Measurements from ENCODE around the gene PROZ.

The PROZ gene

GRCh38 chr13:113120300-113121182 is 37.9 kb upstream of the PROZ start:
- DNase-seq = peak; percentile 14

DNA sequence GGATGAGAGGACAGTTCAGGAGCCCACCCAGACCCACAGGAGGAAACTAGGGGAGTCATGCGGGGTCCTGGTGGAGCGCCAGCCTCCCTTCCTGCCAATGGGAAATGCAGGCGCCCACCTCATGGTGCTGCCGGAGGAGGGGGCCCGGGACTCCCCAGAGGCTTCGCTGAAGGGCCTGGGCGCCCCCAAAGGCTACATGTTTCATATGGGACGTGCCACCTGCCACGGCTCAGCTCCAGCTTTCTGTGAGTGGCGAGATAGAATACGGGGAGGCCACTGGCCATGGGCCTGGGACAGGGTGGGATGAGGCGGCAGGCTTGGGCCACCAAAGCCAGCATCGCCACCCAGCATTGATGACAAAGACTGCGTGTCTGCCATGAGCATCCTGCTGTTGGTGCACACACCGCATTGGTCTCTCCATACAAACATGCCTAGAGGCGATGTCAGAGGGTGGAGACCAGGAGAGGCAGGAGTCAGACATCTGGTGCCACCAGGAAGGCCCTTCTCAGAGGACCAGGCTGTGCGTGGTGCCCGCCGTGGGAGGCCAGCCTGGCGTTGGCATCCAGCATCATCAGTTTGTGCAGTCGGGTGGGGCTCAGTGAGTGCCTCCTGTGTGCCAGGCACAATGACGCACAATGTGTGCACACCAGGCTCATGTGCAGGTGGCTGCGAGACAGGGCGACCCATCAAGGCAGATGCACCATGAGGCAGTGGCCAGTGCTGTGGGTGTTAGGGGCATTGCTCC is 37.1 kb upstream of the PROZ start:
- peak; percentile 15 for DNase-seq

DNA sequence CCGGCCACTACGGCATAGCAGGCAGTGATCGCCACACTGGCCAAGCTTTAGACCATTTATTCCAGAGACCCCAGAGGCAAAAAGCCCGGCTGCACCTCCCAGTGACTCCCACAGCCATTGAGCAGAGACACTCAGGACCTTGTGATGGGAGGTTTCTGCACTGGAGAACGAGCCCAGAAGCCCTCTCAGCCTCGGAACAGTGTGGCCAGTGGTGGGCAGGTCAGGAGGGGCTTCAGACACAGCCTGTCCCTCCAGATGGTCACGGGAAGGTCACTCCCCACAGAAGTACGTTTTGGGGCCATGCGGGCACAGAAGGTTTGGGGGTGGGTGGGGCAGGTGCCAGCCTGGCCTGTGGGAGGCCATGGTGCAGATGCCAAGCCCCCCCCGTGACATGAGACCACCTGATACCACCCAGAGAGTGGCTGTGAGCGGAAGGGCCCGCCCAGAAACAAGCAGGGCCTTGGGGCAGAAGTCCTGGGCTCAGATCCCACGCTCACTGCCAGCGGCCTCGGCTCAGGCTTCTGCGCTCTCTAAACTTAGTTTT is 36.4 kb upstream of the PROZ start:
- peak; percentile 11 for DNase-seq

GRCh38 chr13:113122550-113123225 is 35.8 kb upstream of the PROZ start, which contains the start of gene F10:
Gene F10 (plus strand): TSS chr13:113122799. CDS start chr13:113122856, 57 bp downstream.
- DNase-seq = peak; percentile 23

DNA sequence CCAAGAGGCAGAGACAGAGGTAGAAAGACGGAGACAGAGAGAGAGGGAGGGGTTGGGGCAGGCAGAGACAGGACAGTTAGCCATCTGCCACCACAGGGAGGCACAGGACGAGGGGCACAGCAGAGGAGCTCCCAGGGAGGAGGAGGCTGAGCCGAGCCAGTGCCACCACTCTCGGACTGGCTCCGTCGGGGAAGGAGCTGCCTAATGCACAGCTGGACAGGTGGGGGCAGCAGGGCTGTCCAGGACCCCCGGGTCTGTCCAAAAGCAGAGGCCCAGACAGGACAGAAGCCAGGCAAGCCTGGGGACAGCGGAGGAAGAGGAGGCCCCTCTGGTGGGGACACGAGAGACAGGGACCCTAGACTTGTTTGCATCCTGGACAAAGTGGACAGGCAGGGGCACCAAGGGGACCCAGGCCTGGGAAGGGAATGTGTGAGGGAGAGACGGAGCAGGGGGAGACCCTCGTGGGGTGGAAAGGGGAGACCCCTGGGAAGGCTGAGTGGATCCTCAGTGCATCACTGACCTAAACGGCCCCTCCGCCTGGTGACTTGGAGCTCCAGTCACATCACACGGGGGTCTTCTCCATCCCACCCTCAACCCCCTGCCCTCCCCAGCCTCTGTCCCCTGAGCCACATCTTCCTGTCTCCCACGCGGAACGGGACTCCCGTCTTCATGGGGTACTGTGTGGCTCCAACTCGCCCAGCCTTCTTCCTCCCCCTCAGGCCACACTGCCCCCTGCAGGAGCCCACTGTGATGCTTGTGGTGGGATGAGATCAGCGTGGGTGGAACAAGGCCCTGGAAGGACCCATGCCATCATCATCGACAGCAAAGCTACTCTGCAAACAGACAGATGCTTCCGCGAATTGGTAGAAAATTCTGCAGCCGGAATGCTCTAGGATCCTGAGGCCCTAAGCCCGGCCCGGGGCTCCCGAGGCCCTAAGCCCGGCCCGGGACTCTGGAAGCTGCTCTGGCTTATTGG is 34.9 kb upstream of the PROZ start:
- DNase-seq = peak; percentile 26

DNA sequence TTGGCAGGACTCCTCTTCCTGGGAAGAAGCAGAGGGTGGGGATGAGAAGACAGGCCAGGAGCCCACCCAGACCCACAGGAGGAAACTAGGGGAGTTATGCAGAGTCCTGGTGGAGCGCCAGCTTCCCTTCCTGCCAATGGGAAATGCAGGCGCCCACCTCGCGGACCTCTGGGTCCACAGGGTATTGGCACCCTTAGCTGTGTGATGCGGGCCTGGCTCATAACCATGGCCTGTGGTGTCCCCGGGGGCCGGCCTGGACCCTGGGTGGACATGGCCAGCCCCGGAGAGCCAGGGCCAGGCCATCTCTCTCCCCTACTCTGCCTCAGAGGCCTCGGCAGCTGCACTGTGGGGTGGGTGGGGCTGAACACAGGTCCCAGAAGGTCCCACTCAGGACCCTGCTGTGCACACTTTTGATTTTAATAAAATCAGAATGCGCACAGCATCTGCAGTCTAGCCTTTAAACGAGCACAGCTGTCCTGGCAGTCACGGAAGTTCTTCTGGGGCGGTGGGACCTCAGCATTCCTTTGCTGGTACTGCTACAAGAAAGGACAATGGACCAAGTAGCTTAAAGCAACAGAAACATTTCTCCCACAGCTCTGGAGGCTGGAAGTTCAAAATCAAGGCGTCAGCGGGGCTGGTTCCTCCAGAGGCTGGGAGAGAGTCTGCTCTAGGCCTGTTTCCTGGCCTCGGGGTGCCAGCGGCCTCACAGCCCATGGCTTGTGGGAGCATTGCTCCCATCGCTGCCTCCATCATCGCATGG is 34.1 kb upstream of the PROZ start:
- peak; percentile 17 for DNase-seq

GRCh38 chr13:113125506-113126264 is 32.8 kb upstream of the PROZ start:
- DNase-seq = peak; percentile 20

DNA sequence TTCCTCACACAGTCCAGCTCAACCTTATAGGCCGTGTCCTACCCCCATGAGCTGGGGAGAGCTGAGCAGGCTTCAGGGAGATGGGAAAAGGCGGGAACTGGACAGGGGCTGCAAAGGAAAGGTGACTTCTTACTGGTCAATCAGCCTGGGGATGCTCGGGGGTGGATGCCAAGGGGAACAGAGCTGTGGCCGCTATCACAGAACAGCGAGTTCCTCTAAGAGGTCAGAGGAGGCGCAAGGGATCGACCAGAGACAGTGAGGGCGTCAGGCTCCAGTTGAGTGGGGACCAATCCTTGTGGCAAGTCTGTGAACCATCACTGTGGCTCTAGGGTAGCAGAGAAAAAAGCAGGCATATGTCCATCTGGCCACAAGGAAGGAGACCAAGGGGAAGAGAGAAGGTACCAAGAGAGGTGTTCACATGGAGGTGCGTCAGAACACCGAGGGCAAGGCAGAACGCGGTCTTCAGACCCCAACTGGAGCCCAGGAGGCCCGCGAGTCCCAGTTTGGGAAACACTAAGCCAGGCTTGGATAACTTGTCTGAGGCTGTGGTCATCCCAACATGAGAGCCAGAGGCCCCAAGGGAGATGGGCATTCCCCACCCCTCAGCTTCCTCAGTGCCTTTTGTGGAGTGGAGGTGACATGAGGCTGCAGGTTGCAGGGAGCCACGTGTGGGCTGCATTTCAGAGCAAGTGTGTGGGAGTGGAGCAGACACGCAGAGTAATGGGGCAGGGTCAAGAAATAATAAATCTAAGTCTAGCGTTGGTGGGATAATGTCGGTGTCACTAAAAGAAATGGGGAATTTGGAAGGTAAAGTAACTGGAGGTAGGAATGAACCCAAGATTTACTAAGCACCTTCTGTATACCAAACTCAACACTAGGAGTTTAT is 31.9 kb upstream of the PROZ start:
- peak; percentile 21 for DNase-seq

- no peak for DNase-seq
Observed at GRCh38 chr13:113129480-113129879, 29.0 kb upstream of the PROZ start.

DNA sequence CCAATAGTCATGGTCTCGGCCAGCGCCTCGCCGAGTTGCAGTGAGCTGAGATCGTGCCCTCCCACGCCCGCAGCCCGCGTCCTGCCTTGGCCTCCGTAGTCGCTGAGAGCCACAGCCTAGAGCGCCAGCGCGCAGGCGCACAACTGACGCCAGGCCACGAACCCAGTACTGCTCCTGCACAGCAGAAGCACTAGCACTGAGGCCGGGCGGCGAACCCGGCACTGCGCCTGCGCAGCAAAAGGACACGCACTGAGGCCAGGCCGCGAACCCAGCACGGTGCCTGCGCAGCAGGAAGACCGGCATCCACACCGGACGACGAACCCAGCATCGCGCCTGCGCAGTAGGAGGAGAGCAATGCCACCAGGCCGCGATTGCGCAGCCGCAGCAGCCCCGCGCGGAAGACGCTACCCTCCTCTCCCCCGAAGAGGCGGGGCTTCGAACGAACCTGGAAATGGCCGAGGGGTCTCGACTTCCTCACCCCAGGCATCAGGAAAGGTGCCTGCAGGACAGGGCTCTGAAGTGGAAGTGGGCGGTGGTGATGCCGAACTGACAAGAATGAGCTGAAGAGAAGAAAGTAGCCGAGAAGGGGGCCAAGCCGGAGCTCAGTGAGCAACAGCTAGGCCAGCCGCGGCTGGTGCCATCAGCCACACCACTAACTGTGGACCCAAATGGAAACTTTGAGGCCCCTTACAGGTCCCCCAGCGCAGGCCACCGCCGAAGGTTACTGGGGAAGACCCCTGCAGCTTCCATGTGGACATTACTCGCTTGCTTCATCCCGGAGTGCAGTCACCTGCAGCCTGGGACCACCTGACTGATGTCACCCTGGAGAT is 28.3 kb upstream of the PROZ start:
- DNase-seq = peak; percentile 63

DNA sequence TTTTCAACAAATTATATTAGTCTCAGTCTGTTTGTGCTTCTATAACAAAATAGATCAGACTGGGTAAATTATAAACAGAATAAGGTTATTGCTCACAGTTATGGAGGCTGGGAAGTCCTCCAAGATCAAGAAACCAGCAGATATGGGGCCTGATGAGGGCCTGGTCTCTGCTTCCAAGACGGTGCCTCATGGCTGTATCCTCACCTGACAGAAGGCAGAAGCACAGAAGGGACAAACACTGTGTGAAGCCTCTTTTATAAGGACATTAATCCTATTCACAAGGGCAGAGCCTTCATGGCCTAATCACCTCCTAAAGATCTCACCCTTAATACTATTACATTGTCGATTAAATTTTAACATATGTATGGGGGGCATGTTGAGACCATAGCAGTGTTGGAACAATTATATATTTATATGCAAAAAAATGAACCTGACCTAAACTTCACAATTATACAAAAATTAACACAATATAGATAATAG is 23.1 kb upstream of the PROZ start:
- no peak for DNase-seq

- DNase-seq = no peak
Observed at GRCh38 chr13:113137691-113138298, 20.7 kb upstream of the PROZ start.

DNA sequence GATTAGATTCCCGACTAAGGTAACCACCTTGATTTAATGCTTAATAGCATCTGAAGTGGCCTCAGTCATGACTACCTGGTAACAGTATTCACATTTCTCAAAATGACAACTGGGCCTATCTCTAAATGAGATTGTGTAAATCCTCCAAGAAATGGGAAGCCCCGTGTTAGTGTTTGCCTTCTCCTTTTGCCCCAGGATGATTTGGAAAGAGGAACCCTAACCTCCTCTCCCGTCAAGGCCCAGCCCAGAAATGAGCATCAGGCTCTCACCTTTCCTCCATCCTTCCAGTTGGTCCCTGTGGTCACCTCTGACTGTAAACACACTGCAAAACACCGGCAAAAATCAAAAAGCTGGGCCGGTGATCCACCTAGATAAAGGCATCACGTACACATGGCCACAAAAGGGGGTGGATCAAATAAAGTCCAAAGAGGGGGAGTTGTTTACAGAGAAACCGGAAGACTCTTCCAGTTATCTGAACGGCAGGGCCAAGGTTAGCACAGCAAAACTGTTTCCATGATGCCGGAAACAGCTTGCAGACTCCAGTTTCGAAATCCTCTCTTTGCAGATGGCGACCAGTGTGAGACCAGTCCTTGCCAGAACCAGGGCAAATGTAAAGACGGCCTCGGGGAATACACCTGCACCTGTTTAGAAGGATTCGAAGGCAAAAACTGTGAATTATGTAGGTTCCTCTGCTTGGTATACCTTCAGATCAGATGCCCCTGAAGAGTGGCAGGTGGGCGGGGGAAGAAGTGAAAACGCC is 19.5 kb upstream of the PROZ start:
- DNase-seq = peak; percentile 16

- no peak for DNase-seq
Observed at GRCh38 chr13:113139577-113139976, 18.9 kb upstream of the PROZ start.

DNA sequence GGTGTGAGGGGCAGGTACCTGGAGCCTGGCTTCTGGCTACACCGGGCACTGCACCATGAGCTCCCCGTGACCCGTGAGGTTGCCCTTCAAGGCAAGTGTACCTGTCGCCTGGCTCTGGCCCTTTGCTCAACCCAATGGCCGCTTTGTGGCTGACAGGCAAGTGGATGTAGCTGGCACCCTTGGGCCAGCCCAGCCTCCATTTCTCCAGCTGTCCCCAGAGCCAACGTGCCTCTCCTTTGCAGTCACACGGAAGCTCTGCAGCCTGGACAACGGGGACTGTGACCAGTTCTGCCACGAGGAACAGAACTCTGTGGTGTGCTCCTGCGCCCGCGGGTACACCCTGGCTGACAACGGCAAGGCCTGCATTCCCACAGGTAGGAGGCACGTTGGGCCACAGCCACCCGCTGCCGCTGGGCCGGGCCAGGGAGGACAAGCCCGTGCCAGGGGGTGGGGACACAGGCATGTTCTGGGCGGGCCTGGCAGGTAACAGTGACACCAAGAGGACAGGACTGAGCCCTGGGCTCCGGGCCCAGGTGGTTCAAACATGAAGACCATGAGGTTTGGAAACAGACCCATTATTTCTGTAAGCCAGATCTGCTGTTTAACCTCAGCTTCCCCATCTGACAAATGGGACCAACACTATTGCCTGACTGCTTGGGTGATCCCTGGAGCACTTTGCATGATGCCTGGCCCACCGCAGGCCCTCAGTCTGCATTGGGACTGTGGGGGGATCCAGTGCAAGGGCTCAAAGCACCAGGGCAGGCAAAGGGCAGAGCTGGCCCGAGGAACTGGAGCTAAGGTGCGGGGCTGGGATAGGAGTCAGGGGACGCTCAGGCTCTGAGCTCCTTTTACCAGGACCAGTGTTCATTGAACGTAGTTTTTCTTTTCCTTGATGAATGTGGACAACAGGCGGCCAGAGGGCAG is 17.5 kb upstream of the PROZ start:
- DNase-seq = no peak

- no peak for DNase-seq
Observed at GRCh38 chr13:113141601-113141970, 16.9 kb upstream of the PROZ start.

All from activated CD4-positive, CD25-positive, alpha-beta regulatory T cell treated with anti-CD3 and anti-CD28 coated beads, Interleukin-2, amount 50 U/mL, for 72 hours (primary cell).